ENCODE measurements around the gene NAA50.

- TF ChIP-seq CTCF (IDR thresholded peaks at IDR 0.05) (no peak), POLR2A (IDR thresholded peaks at IDR 0.05) (no peak)
Measured at GRCh38 chr3:113764698-113765097, 18.6 kb upstream of the NAA50 start.
